ENCODE data around the gene EXOSC9. TPM values are rescaled to one million over a fixed set of nuclear protein-coding genes. Genes with fewer than 3 reads are reported as not detected.
A peak's percentile ranks its signal among the peaks of the same experiment; 100 is the strongest.

EXOSC9 gene
- total RNA-seq, 1 donor from 2014 or later: 33.6 TPM

- TF ChIP-seq, protein P1, sequence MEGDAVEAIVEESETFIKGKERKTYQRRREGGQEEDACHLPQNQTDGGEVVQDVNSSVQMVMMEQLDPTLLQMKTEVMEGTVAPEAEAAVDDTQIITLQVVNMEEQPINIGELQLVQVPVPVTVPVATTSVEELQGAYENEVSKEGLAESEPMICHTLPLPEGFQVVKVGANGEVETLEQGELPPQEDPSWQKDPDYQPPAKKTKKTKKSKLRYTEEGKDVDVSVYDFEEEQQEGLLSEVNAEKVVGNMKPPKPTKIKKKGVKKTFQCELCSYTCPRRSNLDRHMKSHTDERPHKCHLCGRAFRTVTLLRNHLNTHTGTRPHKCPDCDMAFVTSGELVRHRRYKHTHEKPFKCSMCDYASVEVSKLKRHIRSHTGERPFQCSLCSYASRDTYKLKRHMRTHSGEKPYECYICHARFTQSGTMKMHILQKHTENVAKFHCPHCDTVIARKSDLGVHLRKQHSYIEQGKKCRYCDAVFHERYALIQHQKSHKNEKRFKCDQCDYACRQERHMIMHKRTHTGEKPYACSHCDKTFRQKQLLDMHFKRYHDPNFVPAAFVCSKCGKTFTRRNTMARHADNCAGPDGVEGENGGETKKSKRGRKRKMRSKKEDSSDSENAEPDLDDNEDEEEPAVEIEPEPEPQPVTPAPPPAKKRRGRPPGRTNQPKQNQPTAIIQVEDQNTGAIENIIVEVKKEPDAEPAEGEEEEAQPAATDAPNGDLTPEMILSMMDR (IDR thresholded peaks at IDR 0.05; ENCODE audit: unreplicated experiment): no peak
- no peak overlapping the region for H3K4me3 Mint-ChIP-seq (ENCODE audit: low read depth)
- peaks cover 2% of the 10 kb centered on the region for H3K4me1 Mint-ChIP-seq (ENCODE audit: low read depth)
- no peaks in the 10 kb centered on the region for H3K27me3 Mint-ChIP-seq
- no peak for DNase-seq (ENCODE audit: low spot score, unreplicated experiment)
- H3K36me3 Mint-ChIP-seq (ENCODE audit: insufficient read depth): peaks cover 10% of the 10 kb centered on the region
- H3K9me3 Mint-ChIP-seq (ENCODE audit: low read depth): no peaks in the 10 kb centered on the region
- H3K27ac Mint-ChIP-seq: no peak overlapping the region
Observed at GRCh38 chr4:121817006-121817405, 15.9 kb downstream of the EXOSC9 start.

GRCh38 chr4:121817701-121818100 lies 16.6 kb downstream of the EXOSC9 start:
- TF ChIP-seq, protein P1 (IDR thresholded peaks at IDR 0.05; ENCODE audit: unreplicated experiment): no peak
- no peak overlapping the region for H3K27ac Mint-ChIP-seq
- no peak for DNase-seq (ENCODE audit: low spot score, unreplicated experiment)
- peaks cover 10% of the 10 kb centered on the region for H3K36me3 Mint-ChIP-seq (ENCODE audit: insufficient read depth)
- H3K4me1 Mint-ChIP-seq (ENCODE audit: low read depth): peaks cover 7% of the 10 kb centered on the region
- H3K9me3 Mint-ChIP-seq (ENCODE audit: low read depth): no peaks in the 10 kb centered on the region
- no peaks in the 10 kb centered on the region for H3K27me3 Mint-ChIP-seq
- H3K4me3 Mint-ChIP-seq (ENCODE audit: low read depth): no peak overlapping the region

- TF ChIP-seq, protein P1 (IDR thresholded peaks at IDR 0.05; ENCODE audit: unreplicated experiment): no peak
- Mint-ChIP-seq H3K27ac (no peak overlapping the region), H3K4me1 (ENCODE audit: low read depth) (peaks cover 11% of the 10 kb centered on the region), H3K36me3 (ENCODE audit: insufficient read depth) (peaks cover 10% of the 10 kb centered on the region), H3K9me3 (ENCODE audit: low read depth) (no peaks in the 10 kb centered on the region), H3K4me3 (ENCODE audit: low read depth) (no peak overlapping the region), H3K27me3 (no peaks in the 10 kb centered on the region)
- no peak for DNase-seq (ENCODE audit: low spot score, unreplicated experiment)
Observed at GRCh38 chr4:121818215-121818614, 17.1 kb downstream of the EXOSC9 start.

- Mint-ChIP-seq H3K27ac (no peak overlapping the region), H3K4me3 (ENCODE audit: low read depth) (no peak overlapping the region), H3K9me3 (ENCODE audit: low read depth) (no peaks in the 10 kb centered on the region), H3K4me1 (ENCODE audit: low read depth) (peaks cover 13% of the 10 kb centered on the region), H3K27me3 (no peaks in the 10 kb centered on the region), H3K36me3 (ENCODE audit: insufficient read depth) (peaks cover 7% of the 10 kb centered on the region)
- TF ChIP-seq, protein P1 (IDR thresholded peaks at IDR 0.05; ENCODE audit: unreplicated experiment): no peak
- no peak for DNase-seq (ENCODE audit: low spot score, unreplicated experiment)
Observed at GRCh38 chr4:121819216-121819965, 18.3 kb downstream of the EXOSC9 start.

DNA sequence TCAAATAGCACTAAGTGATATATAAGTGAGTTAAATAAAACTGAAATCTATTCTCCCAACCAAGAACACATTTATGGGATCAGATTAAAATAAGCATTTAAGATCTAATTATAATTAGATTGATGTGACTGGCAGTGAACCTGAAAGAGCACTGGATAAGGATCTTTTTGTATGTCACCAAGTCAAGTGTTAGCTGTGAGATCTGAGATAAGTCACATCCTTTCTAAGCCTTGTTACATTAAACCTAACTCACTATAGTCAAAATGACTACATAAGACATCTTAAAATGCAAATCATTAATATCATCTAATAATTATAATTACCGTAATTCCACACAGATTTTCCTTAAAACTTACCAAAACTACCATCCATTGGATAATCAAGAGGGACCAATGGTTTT lies 20.9 kb downstream of the EXOSC9 start:
- Mint-ChIP-seq H3K4me1 (ENCODE audit: low read depth) (peaks cover 13% of the 10 kb centered on the region), H3K9me3 (ENCODE audit: low read depth) (no peaks in the 10 kb centered on the region), H3K27ac (no peak overlapping the region), H3K36me3 (ENCODE audit: insufficient read depth) (peaks cover 5% of the 10 kb centered on the region), H3K4me3 (ENCODE audit: low read depth) (peak overlapping the region; percentile 85), H3K27me3 (no peaks in the 10 kb centered on the region)
- no peak for DNase-seq (ENCODE audit: low spot score, unreplicated experiment)
- TF ChIP-seq, protein P1 (IDR thresholded peaks at IDR 0.05; ENCODE audit: unreplicated experiment): no peak

Measured in progenitor cell of endocrine pancreas (in vitro differentiated cells).